Neural cell (in vitro differentiated cells): ENCODE results near the gene A1CF. TPM values are rescaled to one million over a fixed set of nuclear protein-coding genes. Genes with fewer than 3 reads are reported as not detected.
A peak's percentile ranks its signal among the peaks of the same experiment; 100 is the strongest.

Source experiments
- H2AFZ ChIP-seq: fragments of 200-600, 300-800 bp; sonication (generic), shearing (Covaris generic); 2 replicates; pipeline ENCODE4 v1.6.0; 2014; ENCODE audit warnings: low read depth, mild to moderate bottlenecking, antibody characterized with exemption, low read length, moderate library complexity
- H3F3A ChIP-seq: fragments of 200-600 bp; shearing (Covaris generic); 2 replicates; pipeline ENCODE4 v1.6.1; 2016; ENCODE audit warnings: mild to moderate bottlenecking, moderate library complexity, mixed read lengths, antibody characterized with exemption, low read length; ENCODE audit not compliant: insufficient read depth, poor library complexity, severe bottlenecking
- H3K27ac ChIP-seq: fragments of 200-600, 300-800 bp; sonication (generic), shearing (Covaris generic); 2 replicates; pipeline ENCODE4 v1.5.1; 2014; ENCODE audit warnings: mild to moderate bottlenecking, low read length, moderate library complexity
- H3K27me3 ChIP-seq: fragments of 300-800, 200-600 bp; sonication (generic), shearing (Covaris generic); 2 replicates; pipeline ENCODE4 v1.6.0; 2014; ENCODE audit warnings: mild to moderate bottlenecking, low read depth, low read length, moderate library complexity; ENCODE audit not compliant: insufficient read depth
- H3K36me3 ChIP-seq: fragments of 300-800, 200-600 bp; sonication (generic), shearing (Covaris generic); 2 replicates; pipeline ENCODE4 v1.5.1; 2014; ENCODE audit warnings: mild to moderate bottlenecking, antibody characterized with exemption, low read length, moderate library complexity; ENCODE audit not compliant: insufficient read depth
- H3K4me2 ChIP-seq: fragments of 300-800, 200-600 bp; sonication (generic), shearing (Covaris generic); 2 replicates; pipeline ENCODE4 v1.6.0; 2014; ENCODE audit warnings: mild to moderate bottlenecking, low read length
- H3K4me3 ChIP-seq: fragments of 300-800, 200-600 bp; sonication (generic), shearing (Covaris generic); 2 replicates; pipeline ENCODE4 v1.5.1; 2014; ENCODE audit warnings: mild to moderate bottlenecking, low read length, moderate library complexity
- H3K79me2 ChIP-seq: fragments of 200-600 bp; shearing (Covaris generic); replicated peaks from 2 replicates; pipeline ENCODE4 v1.6.0; 2014; ENCODE audit warnings: mild to moderate bottlenecking, low read length, moderate library complexity; ENCODE audit not compliant: insufficient read depth
- H3K9ac ChIP-seq: fragments of 300-800, 200-600 bp; sonication (generic), shearing (Covaris generic); 2 replicates; pipeline ENCODE4 v1.6.1; 2016; ENCODE audit warnings: mild to moderate bottlenecking, low read length, mixed read lengths
- H3K9me2 ChIP-seq: fragments of 200-600 bp; shearing (Covaris generic); 2 replicates; pipeline ENCODE4 v1.6.1; 2016; ENCODE audit warnings: mild to moderate bottlenecking, low read length, mixed read lengths; ENCODE audit not compliant: insufficient read depth
- H3K9me3 ChIP-seq: fragments of 200-600, 300-800 bp; sonication (generic), shearing (Covaris generic); 2 replicates; pipeline ENCODE4 v1.6.1; 2016; ENCODE audit warnings: mild to moderate bottlenecking, mixed run types, low read length, moderate library complexity, mixed read lengths
- H4K20me1 ChIP-seq: fragments of 200-600 bp; shearing (Covaris generic); 2 replicates; pipeline ENCODE4 v1.6.1; 2016; ENCODE audit warnings: mild to moderate bottlenecking, mixed run types; ENCODE audit not compliant: insufficient read depth
- EP300 ChIP-seq: fragments of 450-650 bp; conservative IDR thresholded peaks from 2 replicates; pipeline ENCODE4 v1.6.1; 2014; ENCODE audit warnings: antibody characterized with exemption, mild to moderate bottlenecking, moderate library complexity; ENCODE audit not compliant: poor library complexity, severe bottlenecking
- EZH2 ChIP-seq: fragments of 200-600, 300-800 bp; shearing (Covaris generic), sonication (generic); IDR thresholded peaks from 2 replicates; pipeline ENCODE4 v1.6.1; 2014; ENCODE audit warnings: antibody characterized with exemption, low read length, borderline replicate concordance, mild to moderate bottlenecking; ENCODE audit not compliant: insufficient read depth, poor library complexity, severe bottlenecking
- MXI1 ChIP-seq: fragments of 450-650 bp; conservative IDR thresholded peaks from 2 replicates; pipeline ENCODE4 v1.6.1; 2014; ENCODE audit warnings: antibody characterized with exemption, mild to moderate bottlenecking; ENCODE audit not compliant: poor library complexity, severe bottlenecking
- POLR2AphosphoS5 ChIP-seq: IDR thresholded peaks from 2 replicates; pipeline ENCODE4 v1.6.1; 2012
- RAD21 ChIP-seq: fragments of 450-650 bp; conservative IDR thresholded peaks from 2 replicates; pipeline ENCODE4 v1.6.1; 2014; ENCODE audit warnings: antibody characterized with exemption, mild to moderate bottlenecking, moderate library complexity
- REST ChIP-seq: IDR thresholded peaks from 2 replicates; pipeline ENCODE4 v1.6.1; 2012; ENCODE audit warnings: borderline replicate concordance
- SMC3 ChIP-seq: fragments of 450-650 bp; conservative IDR thresholded peaks from 2 replicates; pipeline ENCODE4 v1.6.1; 2014; ENCODE audit warnings: antibody characterized with exemption, mild to moderate bottlenecking, moderate library complexity; ENCODE audit not compliant: poor library complexity
- TAF1 ChIP-seq: IDR thresholded peaks from 2 replicates; pipeline ENCODE4 v1.6.1; 2012; ENCODE audit warnings: low read depth
- polyA plus RNA-seq: library from polyadenylated mRNA; depleted of rRNA; stranded (reverse); fragments of >200 nt; gene quantifications from 2 replicates; pipeline ENCODE4 v1.2.3, GENCODE V29; 2014
- TF ChIP-seq, protein P1 (sequence below): fragments of 450-650 bp; IDR thresholded peaks from 2 replicates; pipeline ENCODE4 v1.5.1; 2014; ENCODE audit warnings: antibody characterized with exemption, mild to moderate bottlenecking, moderate library complexity; ENCODE audit not compliant: poor library complexity, severe bottlenecking

Gene A1CF
- polyA plus RNA-seq, 1 donor from 2014 or later = not detected

DNA sequence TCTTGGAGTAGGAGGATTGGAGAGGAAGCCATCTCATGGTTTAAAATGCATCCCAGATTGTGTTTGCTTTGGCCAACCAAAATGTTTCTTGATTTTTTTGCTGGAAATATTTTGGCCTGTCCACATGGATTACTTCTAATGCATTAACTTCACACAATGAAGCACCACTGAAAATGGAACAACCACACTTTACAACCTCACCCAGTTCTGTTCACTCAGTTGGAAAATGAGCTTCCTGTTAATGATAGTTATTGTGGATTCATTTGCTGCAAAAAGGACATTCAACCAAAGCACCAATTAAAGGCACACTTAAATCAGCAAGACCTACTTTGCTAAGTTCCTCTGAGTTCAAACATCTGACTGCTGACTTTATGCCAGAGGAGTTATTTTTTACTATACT is 11.3 kb upstream of the A1CF start:
- no peak overlapping the region for H2AFZ ChIP-seq
- no peak overlapping the region for H3K4me3 ChIP-seq
- H3F3A ChIP-seq = no peaks in the 10 kb centered on the region
- H3K27ac ChIP-seq = no peak overlapping the region
- H3K9me3 ChIP-seq = no peaks in the 10 kb centered on the region
- TF ChIP-seq RAD21 = no peak
- H3K36me3 ChIP-seq = no peaks in the 10 kb centered on the region
- no peak overlapping the region for H3K4me2 ChIP-seq
- no peak overlapping the region for H3K9ac ChIP-seq
- no peaks in the 10 kb centered on the region for H3K79me2 ChIP-seq
- no peaks in the 10 kb centered on the region for H3K9me2 ChIP-seq
- H4K20me1 ChIP-seq = no peaks in the 10 kb centered on the region
- no peaks in the 10 kb centered on the region for H3K27me3 ChIP-seq

DNA sequence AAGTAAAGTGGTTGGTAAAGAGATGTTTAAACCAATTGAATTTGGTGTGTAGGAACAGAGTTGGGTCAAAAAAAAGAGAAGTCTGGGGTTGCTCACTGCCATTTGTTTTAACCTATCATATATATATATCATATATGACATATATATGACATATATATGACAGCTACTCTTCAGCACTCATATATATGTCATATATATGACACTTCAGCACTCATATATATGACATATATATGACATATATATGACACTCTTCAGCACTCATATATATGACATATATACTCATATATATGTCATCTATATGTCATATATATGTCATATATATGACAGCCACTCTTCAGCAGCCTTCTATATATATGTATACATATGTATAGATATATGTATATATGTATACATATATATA is 8.9 kb upstream of the A1CF start:
- no peak overlapping the region for H2AFZ ChIP-seq
- no peaks in the 10 kb centered on the region for H4K20me1 ChIP-seq
- H3K4me2 ChIP-seq = no peak overlapping the region
- H3F3A ChIP-seq = no peaks in the 10 kb centered on the region
- H3K79me2 ChIP-seq = no peaks in the 10 kb centered on the region
- no peaks in the 10 kb centered on the region for H3K36me3 ChIP-seq
- no peaks in the 10 kb centered on the region for H3K9me2 ChIP-seq
- no peak overlapping the region for H3K4me3 ChIP-seq
- H3K9me3 ChIP-seq = no peaks in the 10 kb centered on the region
- H3K27me3 ChIP-seq = no peaks in the 10 kb centered on the region
- no peak overlapping the region for H3K27ac ChIP-seq
- TF ChIP-seq, protein P1, sequence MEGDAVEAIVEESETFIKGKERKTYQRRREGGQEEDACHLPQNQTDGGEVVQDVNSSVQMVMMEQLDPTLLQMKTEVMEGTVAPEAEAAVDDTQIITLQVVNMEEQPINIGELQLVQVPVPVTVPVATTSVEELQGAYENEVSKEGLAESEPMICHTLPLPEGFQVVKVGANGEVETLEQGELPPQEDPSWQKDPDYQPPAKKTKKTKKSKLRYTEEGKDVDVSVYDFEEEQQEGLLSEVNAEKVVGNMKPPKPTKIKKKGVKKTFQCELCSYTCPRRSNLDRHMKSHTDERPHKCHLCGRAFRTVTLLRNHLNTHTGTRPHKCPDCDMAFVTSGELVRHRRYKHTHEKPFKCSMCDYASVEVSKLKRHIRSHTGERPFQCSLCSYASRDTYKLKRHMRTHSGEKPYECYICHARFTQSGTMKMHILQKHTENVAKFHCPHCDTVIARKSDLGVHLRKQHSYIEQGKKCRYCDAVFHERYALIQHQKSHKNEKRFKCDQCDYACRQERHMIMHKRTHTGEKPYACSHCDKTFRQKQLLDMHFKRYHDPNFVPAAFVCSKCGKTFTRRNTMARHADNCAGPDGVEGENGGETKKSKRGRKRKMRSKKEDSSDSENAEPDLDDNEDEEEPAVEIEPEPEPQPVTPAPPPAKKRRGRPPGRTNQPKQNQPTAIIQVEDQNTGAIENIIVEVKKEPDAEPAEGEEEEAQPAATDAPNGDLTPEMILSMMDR = no peak
- TF ChIP-seq POLR2AphosphoS5 = peak; percentile 34
- peak; percentile 98 for TF ChIP-seq EP300
- H3K9ac ChIP-seq = no peak overlapping the region

- H3K27ac ChIP-seq = no peak overlapping the region
- no peaks in the 10 kb centered on the region for H3K9me2 ChIP-seq
- H3K36me3 ChIP-seq = no peaks in the 10 kb centered on the region
- H3K27me3 ChIP-seq = no peaks in the 10 kb centered on the region
- H2AFZ ChIP-seq = no peak overlapping the region
- H3K4me2 ChIP-seq = no peak overlapping the region
- no peaks in the 10 kb centered on the region for H3F3A ChIP-seq
- H3K9ac ChIP-seq = no peak overlapping the region
- no peaks in the 10 kb centered on the region for H3K9me3 ChIP-seq
- TF ChIP-seq RAD21 = no peak
- TF ChIP-seq, protein P1 = no peak
- no peak for TF ChIP-seq REST
- no peak for TF ChIP-seq POLR2AphosphoS5
- no peak for TF ChIP-seq SMC3
- TF ChIP-seq EP300 = no peak
- no peak for TF ChIP-seq TAF1
- TF ChIP-seq MXI1 = no peak
- no peak for TF ChIP-seq EZH2
- no peaks in the 10 kb centered on the region for H4K20me1 ChIP-seq
- H3K4me3 ChIP-seq = no peak overlapping the region
- H3K79me2 ChIP-seq = no peaks in the 10 kb centered on the region
Measured at GRCh38 chr10:50892467-50892866, 7.0 kb upstream of the A1CF start.
